ENCODE results near the gene KSR2.

KSR2 gene

DNA sequence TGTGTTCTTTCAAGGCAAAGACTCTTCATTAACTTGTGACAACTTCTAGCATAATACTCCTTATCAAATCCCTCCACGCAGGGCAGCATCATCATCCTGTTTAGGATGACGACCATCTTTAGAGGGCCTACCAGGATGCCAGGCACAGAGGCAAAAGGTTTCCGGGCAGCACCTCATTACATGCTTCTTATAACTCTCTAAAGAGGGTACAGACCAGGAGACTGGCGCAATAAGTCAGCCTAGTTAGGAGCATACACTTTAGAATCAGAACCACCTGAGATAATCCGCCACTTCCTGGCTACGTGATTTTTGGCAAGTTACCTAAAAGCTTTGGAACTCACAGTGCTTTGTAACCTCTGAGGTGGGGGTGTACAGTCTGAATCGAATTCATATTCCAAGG lies 471.4 kb downstream of the KSR2 start:
- Histone ChIP-seq H3K9ac (ENCODE audit: low read length) (no peak overlapping the region), H4K91ac (ENCODE audit: low read depth, low read length) (no peak overlapping the region), H3K4me1 (ENCODE audit: control insufficient read depth in 1 of 2, insufficient read depth in 2 of 2, low read length in 2 of 2) (peaks cover 0 to 2% of the 10 kb centered on the region in 2 experiments), H3K27ac (ENCODE audit: low read depth, low read length) (no peak overlapping the region), H3K4me3 (ENCODE audit: low read depth, low read length) (no peak overlapping the region), H3K18ac (ENCODE audit: low read length) (no peak overlapping the region), H4K8ac (ENCODE audit: low read depth, low read length) (no peak overlapping the region), H3K4me2 (ENCODE audit: low read length) (no peak overlapping the region), H3K4ac (ENCODE audit: low read depth, low read length) (no peak overlapping the region), H2AFZ (ENCODE audit: insufficient read depth, low read length, poor library complexity) (no peak overlapping the region), H2BK12ac (ENCODE audit: low read length) (no peak overlapping the region), H2BK5ac (ENCODE audit: low read depth, low read length, poor library complexity) (no peak overlapping the region), H3K27me3 (ENCODE audit: insufficient read depth, low read length) (no peaks in the 10 kb centered on the region), H3K23ac (ENCODE audit: low read length) (no peak overlapping the region), H3K14ac (ENCODE audit: low read length) (no peak overlapping the region), H2AK5ac (ENCODE audit: low read length) (no peak overlapping the region), H4K12ac (ENCODE audit: low read depth, low read length) (no peak overlapping the region), H2BK120ac (ENCODE audit: insufficient read depth, low read length, poor library complexity) (no peak overlapping the region), H3K79me1 (ENCODE audit: low read length) (no peaks in the 10 kb centered on the region), H3K36me3 (ENCODE audit: control insufficient read depth in 1 of 2, insufficient read depth in 2 of 2, low read length in 2 of 2) (no peaks in the 10 kb centered on the region), H3K79me2 (ENCODE audit: control insufficient read depth, insufficient read depth, low read length, poor library complexity) (no peaks in the 10 kb centered on the region), H3K9me3 (ENCODE audit: insufficient read depth, low read depth, low read length) (no peaks in the 10 kb centered on the region)
- WGBS (ENCODE audit: extremely low coverage, insufficient coverage, insufficient read length) = no CpG with 5 or more reads among the region's 7 CpGs
- DNase-seq = no peak

DNA sequence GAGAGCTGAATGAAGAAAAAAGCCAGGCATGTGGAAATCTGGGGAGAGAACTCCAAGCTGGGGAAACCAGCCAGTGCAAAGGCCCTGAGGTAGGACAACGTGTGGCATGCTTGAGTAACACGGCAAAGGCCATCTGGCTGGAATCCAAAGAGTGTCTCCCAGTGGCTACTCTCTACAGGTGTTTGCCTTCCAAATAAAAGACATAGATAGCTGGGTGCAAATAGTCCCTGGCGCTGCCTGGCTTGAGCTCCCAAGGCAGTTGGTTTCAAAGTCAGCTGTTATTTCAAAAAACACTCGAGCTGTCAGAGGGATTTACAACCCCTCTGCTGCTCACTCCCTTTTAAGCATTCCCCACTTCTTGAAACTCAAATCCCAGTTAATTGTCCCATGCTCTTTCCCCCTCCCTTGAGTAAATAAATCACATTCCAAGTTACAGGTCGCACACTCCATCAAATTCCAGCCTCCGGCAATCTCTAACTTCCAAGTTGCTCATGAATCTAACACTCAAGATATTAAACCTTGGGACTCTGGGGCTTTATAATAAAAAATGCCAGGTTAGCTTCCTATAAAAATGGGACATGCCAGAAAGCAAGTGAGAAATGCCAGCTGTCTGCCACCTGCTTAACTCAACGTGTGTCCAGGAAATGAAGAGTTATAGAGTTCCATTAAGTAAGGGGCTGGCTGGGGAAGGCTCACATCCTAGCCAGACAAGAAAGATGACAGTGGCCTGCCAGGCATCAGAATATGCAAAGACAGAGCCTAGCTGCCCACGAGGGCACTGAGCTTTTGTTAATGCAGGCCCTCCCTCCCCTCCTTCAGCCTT lies 473.7 kb downstream of the KSR2 start:
- Histone ChIP-seq H4K8ac (ENCODE audit: low read depth, low read length) (no peak overlapping the region), H3K23ac (ENCODE audit: low read length) (no peak overlapping the region), H2AK5ac (ENCODE audit: low read length) (no peak overlapping the region), H2BK5ac (ENCODE audit: low read depth, low read length, poor library complexity) (no peak overlapping the region), H3K79me2 (ENCODE audit: control insufficient read depth, insufficient read depth, low read length, poor library complexity) (no peaks in the 10 kb centered on the region), H4K91ac (ENCODE audit: low read depth, low read length) (no peak overlapping the region), H3K36me3 (ENCODE audit: control insufficient read depth in 1 of 2, insufficient read depth in 2 of 2, low read length in 2 of 2) (no peaks in the 10 kb centered on the region), H3K9me3 (ENCODE audit: insufficient read depth, low read depth, low read length) (no peaks in the 10 kb centered on the region), H3K4me3 (ENCODE audit: low read depth, low read length) (no peak overlapping the region), H3K79me1 (ENCODE audit: low read length) (no peaks in the 10 kb centered on the region), H3K27me3 (ENCODE audit: insufficient read depth, low read length) (no peaks in the 10 kb centered on the region), H4K12ac (ENCODE audit: low read depth, low read length) (no peak overlapping the region), H2AFZ (ENCODE audit: insufficient read depth, low read length, poor library complexity) (no peak overlapping the region), H2BK120ac (ENCODE audit: insufficient read depth, low read length, poor library complexity) (no peak overlapping the region), H2BK12ac (ENCODE audit: low read length) (no peak overlapping the region), H3K9ac (ENCODE audit: low read length) (no peak overlapping the region), H3K4me2 (ENCODE audit: low read length) (no peak overlapping the region), H3K18ac (ENCODE audit: low read length) (no peak overlapping the region), H3K27ac (ENCODE audit: low read depth, low read length) (no peak overlapping the region), H3K4ac (ENCODE audit: low read depth, low read length) (no peak overlapping the region), H3K14ac (ENCODE audit: low read length) (no peak overlapping the region), H3K4me1 (ENCODE audit: control insufficient read depth in 1 of 2, insufficient read depth in 2 of 2, low read length in 2 of 2) (peaks cover 0 to 2% of the 10 kb centered on the region in 2 experiments)
- no CpG with 5 or more reads among the region's 8 CpGs for WGBS (ENCODE audit: extremely low coverage, insufficient coverage, insufficient read length)
- no peak for DNase-seq

DNA sequence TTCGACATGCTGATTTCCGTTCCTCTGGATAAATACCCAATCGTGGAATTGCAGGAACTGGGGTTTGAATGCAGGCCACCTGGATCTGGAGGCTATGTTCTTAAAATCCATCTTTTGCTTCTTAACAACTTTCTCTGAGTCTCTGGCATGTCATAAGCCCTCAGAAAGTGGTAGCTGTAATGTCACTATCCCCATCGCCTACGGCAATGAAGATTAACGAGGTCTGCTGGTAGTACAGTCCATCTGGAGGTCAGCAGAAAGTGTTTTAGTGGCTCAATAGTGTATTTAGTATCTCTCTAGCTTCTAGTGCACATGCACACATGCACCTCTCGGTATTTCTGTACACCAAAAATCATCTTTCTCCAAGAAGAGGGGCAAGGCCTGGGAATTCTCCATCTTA lies 477.1 kb downstream of the KSR2 start:
- Histone ChIP-seq H3K18ac (ENCODE audit: low read length) (no peak overlapping the region), H2AK5ac (ENCODE audit: low read length) (no peak overlapping the region), H3K4me3 (ENCODE audit: low read depth, low read length) (no peak overlapping the region), H4K91ac (ENCODE audit: low read depth, low read length) (no peak overlapping the region), H2BK12ac (ENCODE audit: low read length) (no peak overlapping the region), H3K23ac (ENCODE audit: low read length) (no peak overlapping the region), H4K12ac (ENCODE audit: low read depth, low read length) (no peak overlapping the region), H2BK5ac (ENCODE audit: low read depth, low read length, poor library complexity) (no peak overlapping the region), H3K14ac (ENCODE audit: low read length) (no peak overlapping the region), H3K9me3 (ENCODE audit: insufficient read depth, low read depth, low read length) (no peaks in the 10 kb centered on the region), H4K8ac (ENCODE audit: low read depth, low read length) (no peak overlapping the region), H3K36me3 (ENCODE audit: control insufficient read depth in 1 of 2, insufficient read depth in 2 of 2, low read length in 2 of 2) (no peaks in the 10 kb centered on the region), H3K27ac (ENCODE audit: low read depth, low read length) (no peak overlapping the region), H3K27me3 (ENCODE audit: insufficient read depth, low read length) (no peaks in the 10 kb centered on the region), H3K79me2 (ENCODE audit: control insufficient read depth, insufficient read depth, low read length, poor library complexity) (no peaks in the 10 kb centered on the region), H3K4me2 (ENCODE audit: low read length) (no peak overlapping the region), H3K79me1 (ENCODE audit: low read length) (no peaks in the 10 kb centered on the region), H2AFZ (ENCODE audit: insufficient read depth, low read length, poor library complexity) (no peak overlapping the region), H3K9ac (ENCODE audit: low read length) (no peak overlapping the region), H3K4me1 (ENCODE audit: control insufficient read depth in 1 of 2, insufficient read depth in 2 of 2, low read length in 2 of 2) (peaks cover 0 to 5% of the 10 kb centered on the region in 2 experiments), H2BK120ac (ENCODE audit: insufficient read depth, low read length, poor library complexity) (no peak overlapping the region), H3K4ac (ENCODE audit: low read depth, low read length) (no peak overlapping the region)
- no CpG with 5 or more reads among the region's 7 CpGs for WGBS (ENCODE audit: extremely low coverage, insufficient coverage, insufficient read length)
- peak; percentile 80 to 92 for DNase-seq

DNA sequence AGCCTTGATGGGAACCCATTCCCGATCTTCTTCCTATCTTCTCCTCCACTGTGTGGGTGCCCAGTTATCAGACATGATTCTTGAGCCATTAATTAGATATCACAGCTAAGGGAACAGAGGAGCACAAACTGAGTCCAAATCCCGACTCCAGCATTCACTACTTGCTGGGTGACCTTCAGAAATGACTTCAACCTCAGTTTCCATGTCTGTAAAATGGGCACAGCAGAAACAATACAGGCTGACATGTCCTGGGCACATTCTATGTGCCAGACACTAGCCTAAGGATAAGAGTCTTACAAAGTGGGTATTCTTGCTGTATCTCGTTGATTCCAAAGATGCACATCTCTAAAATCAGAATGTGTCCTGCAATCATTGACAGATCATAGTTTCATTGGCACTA lies 478.7 kb downstream of the KSR2 start:
- no peak overlapping the region for H2AK5ac ChIP-seq (ENCODE audit: low read length)
- no peak overlapping the region for H2BK12ac ChIP-seq (ENCODE audit: low read length)
- no peaks in the 10 kb centered on the region for H3K79me1 ChIP-seq (ENCODE audit: low read length)
- H3K23ac ChIP-seq (ENCODE audit: low read length) = no peak overlapping the region
- no peak overlapping the region for H4K8ac ChIP-seq (ENCODE audit: low read depth, low read length)
- no peaks in the 10 kb centered on the region for H3K36me3 ChIP-seq (ENCODE audit: control insufficient read depth in 1 of 2, insufficient read depth in 2 of 2, low read length in 2 of 2)
- no peak overlapping the region for H3K9ac ChIP-seq (ENCODE audit: low read length)
- no peak overlapping the region for H2BK5ac ChIP-seq (ENCODE audit: low read depth, low read length, poor library complexity)
- H3K4ac ChIP-seq (ENCODE audit: low read depth, low read length) = no peak overlapping the region
- no peak overlapping the region for H2AFZ ChIP-seq (ENCODE audit: insufficient read depth, low read length, poor library complexity)
- H3K4me3 ChIP-seq (ENCODE audit: low read depth, low read length) = no peak overlapping the region
- no peak overlapping the region for H3K27ac ChIP-seq (ENCODE audit: low read depth, low read length)
- no peak overlapping the region for H3K14ac ChIP-seq (ENCODE audit: low read length)
- H3K79me2 ChIP-seq (ENCODE audit: control insufficient read depth, insufficient read depth, low read length, poor library complexity) = no peaks in the 10 kb centered on the region
- H3K4me1 ChIP-seq (ENCODE audit: control insufficient read depth in 1 of 2, insufficient read depth in 2 of 2, low read length in 2 of 2) = peaks cover 0 to 3% of the 10 kb centered on the region in 2 experiments
- DNase-seq = no peak
- no peak overlapping the region for H4K12ac ChIP-seq (ENCODE audit: low read depth, low read length)
- no peak overlapping the region for H3K4me2 ChIP-seq (ENCODE audit: low read length)
- no peaks in the 10 kb centered on the region for H3K9me3 ChIP-seq (ENCODE audit: insufficient read depth, low read depth, low read length)
- no peaks in the 10 kb centered on the region for H3K27me3 ChIP-seq (ENCODE audit: insufficient read depth, low read length)
- no peak overlapping the region for H3K18ac ChIP-seq (ENCODE audit: low read length)
- no peak overlapping the region for H4K91ac ChIP-seq (ENCODE audit: low read depth, low read length)
- no peak overlapping the region for H2BK120ac ChIP-seq (ENCODE audit: insufficient read depth, low read length, poor library complexity)
- no CpG with 5 or more reads among the region's 3 CpGs for WGBS (ENCODE audit: extremely low coverage, insufficient coverage, insufficient read length)
